Skin of body (tissue), 2 donors: ENCODE measurements around the gene RRP1. TPM values are rescaled to one million over a fixed set of nuclear protein-coding genes. Genes with fewer than 3 reads are reported as not detected.

Experiments used
- DNase-seq: peaks from one replicate; lab custom pipeline; 2025; lab: John Stamatoyannopoulos, UW
- total RNA-seq: library from RNA; depleted of rRNA; stranded (reverse); fragments of >200 nt; gene quantifications from one replicate; pipeline ENCODE4 v1.2.3, GENCODE V29; 2014

The RRP1 gene
- total RNA-seq, 1 donor from 2014 or later = 17.8 TPM

GRCh38 chr21:43758811-43759210 is 30.6 kb upstream of the RRP1 start:
- DNase-seq = no peak

GRCh38 chr21:43759651-43760050 is 29.7 kb upstream of the RRP1 start:
- no peak for DNase-seq

- DNase-seq = no peak
These were observed 28.9 kb upstream of the RRP1 start for GRCh38 chr21:43760391-43760958.

- no peak for DNase-seq
These were observed 27.5 kb upstream of the RRP1 start for GRCh38 chr21:43761886-43762285.

- DNase-seq = no peak
These were observed 26.9 kb upstream of the RRP1 start for GRCh38 chr21:43762303-43763128.

GRCh38 chr21:43763901-43764523 is 25.4 kb upstream of the RRP1 start:
- DNase-seq = no peak

GRCh38 chr21:43764576-43765495 is 24.5 kb upstream of the RRP1 start:
- no peak for DNase-seq

GRCh38 chr21:43766734-43767497 is 22.5 kb upstream of the RRP1 start:
- DNase-seq = no peak

- DNase-seq = no peak
These were observed 21.8 kb upstream of the RRP1 start for GRCh38 chr21:43767498-43767983.

GRCh38 chr21:43767984-43768867 is 21.2 kb upstream of the RRP1 start:
- DNase-seq = no peak

- DNase-seq = no peak
These were observed 20.6 kb upstream of the RRP1 start for GRCh38 chr21:43768868-43769167.

GRCh38 chr21:43769325-43769958 is 19.9 kb upstream of the RRP1 start:
- no peak for DNase-seq

- no peak for DNase-seq
These were observed 19.2 kb upstream of the RRP1 start for GRCh38 chr21:43770066-43770655.

GRCh38 chr21:43771199-43771675 is 18.1 kb upstream of the RRP1 start:
- DNase-seq = no peak

- DNase-seq = no peak
These were observed 17.5 kb upstream of the RRP1 start for GRCh38 chr21:43771698-43772424.

- no peak for DNase-seq
These were observed 17.0 kb upstream of the RRP1 start for GRCh38 chr21:43772425-43772821.

- DNase-seq = no peak
These were observed 15.2 kb upstream of the RRP1 start for GRCh38 chr21:43774163-43774562.

GRCh38 chr21:43775190-43775589 is 14.2 kb upstream of the RRP1 start:
- DNase-seq = no peak
